LoVo (cell line): Measurements from ENCODE around the gene NPTX2.

Experiments used
- DNase-seq: peaks from one replicate; pipeline ENCODE4 v3.0.0-alpha.2; 2016; ENCODE audit warnings: low spot score

NPTX2 gene

DNA sequence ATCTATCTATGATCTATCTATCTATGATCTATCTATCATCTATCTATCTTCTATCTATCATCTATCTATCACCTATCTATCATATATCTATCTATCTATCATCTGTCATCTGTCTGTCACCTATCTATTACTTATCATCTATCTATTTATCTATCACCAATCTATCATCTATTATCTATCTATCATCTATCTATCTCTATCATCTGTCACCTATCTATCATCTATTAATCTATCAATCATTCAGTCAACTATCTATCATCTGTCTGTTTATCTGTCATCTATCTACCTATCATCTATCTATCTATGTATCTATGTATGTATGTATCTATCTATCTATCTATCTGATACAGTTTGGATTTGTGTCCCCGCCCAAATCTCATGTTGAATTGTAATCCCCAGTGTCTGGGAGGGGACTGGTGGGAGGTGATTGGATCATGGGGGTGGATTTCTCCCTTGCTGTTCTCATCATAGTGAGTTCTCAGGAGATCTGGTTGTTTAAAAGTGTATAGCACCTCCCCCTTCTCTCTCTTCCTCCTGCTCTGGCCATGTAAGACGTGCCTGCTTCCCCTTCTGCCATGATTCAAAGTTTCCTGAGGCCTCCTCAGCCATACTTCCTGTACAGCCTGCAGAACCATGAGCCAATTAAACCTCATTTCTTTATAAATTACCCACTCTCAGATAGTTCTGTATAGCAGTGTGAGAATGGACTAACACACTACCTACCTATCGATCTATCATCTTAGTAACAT is 37.6 kb downstream of the NPTX2 start:
- no peak for DNase-seq

DNA sequence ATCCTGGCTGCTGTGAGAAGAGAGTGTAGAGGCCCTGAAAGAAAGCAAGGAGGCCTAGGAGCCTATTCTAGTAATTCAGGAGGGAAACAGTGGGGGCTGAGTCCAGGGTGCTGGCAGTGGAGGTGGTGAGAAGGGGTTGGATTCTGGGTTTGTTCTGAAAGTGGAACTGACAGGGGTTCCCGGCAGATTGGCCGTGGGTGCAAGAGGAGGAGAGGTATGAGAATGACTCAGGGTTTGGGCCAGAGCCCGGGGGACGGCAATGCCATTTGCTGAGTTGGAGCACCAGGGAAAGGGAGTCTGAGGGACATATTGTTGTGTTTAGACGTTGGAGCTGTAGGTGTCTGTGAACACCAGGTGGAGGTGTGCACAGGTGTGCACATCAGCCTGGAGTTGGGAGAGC is 38.5 kb downstream of the NPTX2 start:
- DNase-seq: no peak

DNA sequence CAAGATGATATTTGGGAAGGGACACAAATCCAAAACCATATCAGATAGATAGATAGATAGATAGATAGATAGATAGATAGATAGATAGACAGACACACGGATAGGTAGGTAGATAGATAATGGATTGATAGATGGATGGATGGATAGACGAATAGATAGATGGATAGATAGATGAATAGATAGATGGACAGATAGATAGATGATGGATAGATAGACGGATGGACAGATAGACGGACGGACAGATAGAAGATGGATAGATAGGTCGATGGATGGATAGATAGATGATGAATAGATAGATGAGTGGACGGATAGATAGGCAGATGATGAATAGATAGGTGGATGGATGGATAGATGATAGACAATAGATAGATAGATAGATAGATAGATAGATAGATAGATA is 39.8 kb downstream of the NPTX2 start:
- no peak for DNase-seq

DNA sequence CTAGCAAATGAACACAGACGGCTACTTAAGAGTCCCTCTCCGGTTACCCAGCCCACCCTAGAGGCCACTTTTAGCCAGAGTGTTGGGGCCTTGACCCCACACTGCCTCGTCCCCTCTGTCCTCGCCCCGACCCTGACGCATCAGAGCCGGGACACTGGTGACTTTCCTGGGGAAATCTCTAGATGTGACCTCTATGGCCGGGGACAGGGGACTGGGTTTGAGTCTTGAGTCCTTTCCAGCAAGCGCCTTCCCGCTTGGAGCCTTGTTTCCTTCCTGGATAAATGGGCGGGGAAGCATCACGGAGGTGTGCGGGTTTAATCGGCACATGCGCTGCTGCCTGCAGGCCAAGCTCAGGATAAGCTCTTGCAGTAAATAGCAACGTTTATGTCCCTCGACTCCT is 40.7 kb downstream of the NPTX2 start:
- no peak for DNase-seq

DNA sequence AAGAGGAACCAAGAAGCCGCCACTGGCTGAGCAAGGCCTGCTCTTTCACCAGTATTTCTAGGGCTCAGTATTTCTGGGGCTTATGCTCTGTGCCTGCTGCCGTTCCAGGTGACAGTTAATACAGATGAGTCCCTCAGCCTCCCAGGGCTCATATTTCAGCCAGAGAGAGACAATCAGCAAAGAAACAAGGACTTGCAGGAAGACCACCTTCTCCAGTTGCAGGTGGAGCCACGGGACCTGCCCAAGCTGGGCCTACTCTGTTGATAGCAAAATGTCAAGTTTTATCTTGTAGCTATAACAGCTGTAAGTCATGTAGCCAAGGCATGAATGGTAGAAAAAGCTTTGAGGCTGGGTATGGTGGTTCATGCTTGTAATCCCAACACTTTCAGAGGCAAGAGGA is 42.7 kb downstream of the NPTX2 start:
- no peak for DNase-seq

DNA sequence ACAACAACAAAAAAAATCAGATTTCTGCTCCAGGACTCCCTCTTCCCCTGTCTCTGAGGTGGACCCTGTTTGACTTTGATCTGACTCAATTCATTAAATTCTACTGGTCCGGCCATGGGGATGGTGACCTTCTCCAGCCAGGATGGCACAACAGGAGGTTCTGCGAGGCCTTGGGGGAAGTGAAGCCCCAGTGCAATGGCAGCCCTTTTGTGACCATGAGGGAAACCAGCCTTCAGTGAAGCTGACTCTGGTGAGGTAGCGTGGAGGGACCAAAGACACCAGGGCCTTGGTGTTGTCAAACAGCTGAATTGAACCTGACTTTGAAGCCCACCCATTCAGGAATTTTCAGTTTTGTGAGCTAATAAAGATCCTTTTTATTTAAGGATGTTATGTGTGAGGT is 44.5 kb downstream of the NPTX2 start:
- DNase-seq: no peak

DNA sequence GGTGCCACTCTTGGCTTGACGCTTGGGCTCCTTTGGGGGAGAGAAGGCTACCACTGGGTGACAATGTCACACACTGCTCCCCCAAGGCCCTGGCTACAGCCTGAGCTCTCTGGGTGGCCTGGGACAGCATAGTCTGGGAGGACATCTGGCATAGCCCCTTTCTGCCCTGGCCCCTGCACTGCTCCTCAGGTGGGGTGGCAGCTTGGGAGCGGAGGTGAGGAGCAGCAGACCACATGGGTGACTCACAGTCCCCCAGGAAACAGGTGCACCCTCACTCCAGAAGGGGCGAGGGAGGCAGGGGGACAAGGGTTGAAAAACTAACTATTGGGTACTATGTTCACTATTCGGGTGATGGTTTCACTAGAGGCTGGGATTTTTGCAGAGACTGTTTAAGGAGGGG is 45.2 kb downstream of the NPTX2 start:
- no peak for DNase-seq

DNA sequence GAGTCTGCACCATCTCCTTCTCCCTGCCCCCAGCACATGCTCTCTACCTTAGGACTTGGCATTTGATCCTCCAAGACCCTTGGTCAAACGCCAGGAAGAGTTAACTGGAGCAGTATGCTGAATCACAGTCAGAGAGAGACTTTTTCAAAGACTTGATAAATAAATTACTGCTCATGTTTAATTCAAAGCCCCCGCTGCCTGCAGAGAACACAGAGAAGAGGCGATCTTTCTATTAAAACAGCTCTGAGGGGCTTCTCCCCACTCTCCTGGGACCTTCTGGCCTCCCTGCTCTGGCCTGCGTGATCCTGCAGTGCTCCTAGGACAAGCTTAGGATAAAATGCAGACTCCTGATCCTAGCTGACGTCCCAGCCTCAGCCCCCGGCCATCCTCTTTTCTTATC is 47.8 kb downstream of the NPTX2 start:
- no peak for DNase-seq

DNA sequence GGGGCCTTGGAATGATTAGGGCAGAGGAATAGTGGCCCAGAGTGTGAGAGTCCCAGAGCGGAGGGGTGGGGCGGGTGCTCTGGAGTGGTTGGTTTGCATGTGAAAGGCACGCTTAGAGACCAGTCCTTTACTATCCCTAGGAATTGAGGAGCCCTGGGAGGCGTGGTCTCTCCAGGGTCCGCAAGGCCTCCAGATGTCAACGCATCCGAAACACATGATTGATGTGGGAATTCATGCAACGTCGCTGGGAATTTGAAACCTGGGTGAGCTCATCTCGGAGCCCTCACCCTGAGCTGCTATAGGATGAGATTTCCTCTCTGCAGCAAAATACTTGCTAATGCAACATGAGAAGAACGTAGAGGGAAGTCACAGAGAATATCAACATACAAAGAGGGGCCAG is 51.2 kb downstream of the NPTX2 start:
- no peak for DNase-seq

DNA sequence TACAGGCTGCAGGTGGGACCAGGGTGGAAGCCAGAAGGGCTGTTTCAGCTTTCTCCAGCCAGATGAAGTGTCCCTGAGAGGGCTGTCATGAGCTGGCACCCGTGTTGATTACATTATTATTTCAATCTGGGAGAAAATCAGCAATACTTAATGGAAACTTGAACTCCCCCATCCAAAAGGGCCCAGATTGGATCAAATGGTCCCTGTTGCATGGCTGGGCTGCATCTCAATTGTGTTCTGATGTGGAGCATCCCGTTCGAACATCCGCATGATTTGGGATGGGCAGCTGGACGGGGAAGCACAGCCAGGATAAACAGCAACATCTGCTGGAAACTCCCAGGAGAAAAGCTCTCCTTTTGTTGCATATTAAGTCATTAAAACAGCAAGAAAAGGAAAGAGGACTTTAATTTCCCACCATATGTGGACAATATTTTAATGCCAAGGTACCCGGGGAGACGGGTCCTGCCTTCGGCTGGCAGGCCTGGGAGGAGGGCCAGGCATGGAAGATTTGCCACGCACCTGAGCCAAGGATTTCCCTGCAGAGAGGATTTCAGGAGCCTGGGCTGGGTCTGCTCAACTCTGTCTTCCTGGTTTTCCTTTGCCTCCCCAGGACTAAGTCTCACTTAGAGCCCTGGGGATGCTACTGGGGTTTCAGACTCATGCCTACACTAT is 52.4 kb downstream of the NPTX2 start:
- no peak for DNase-seq

DNA sequence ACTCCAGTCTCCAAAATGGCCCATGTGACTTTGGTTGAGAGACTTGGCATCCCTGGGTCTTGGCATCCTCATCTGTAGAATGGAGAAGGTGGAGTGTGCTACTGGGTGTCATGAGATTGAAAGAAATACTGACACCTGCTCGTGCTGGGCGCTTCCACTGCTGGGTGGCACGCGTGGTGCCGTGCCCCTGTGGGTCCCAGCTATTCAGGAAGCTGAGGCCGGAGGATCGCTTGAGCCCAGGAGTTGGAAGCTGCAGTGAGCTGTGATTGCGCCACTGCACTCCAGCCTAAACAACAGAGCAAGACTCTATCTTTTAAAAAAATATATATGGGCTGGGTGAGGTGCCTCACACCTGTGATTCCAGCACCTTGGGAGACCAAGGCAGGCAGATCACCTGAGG is 53.1 kb downstream of the NPTX2 start:
- no peak for DNase-seq

DNA sequence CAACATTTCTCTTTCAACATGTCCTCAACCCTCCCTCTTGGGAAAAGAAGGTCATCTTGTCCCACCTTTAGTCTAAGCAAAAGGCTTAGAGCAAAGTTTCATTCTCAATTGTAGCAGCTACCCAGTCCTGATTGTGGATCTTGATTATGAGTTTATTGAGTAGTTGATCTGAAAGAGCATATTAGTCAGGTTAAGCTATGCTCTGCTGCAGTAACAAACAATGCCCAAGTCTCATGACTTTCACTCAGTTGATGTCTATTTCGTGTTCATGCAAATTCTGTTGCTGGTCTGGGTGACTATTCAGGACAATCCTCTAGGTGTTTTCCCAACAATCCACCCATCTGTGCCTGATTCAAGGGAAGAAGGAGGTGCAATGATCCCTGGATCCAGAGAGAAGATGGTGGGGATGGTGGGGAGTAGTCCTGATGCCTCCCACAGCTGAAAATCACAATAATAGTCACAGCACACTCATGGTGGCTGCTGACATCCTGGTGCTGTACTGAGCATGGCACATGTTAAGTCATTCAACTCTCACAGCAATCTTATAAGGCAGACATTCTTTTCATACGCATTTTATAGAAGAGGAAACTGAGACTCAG is 54.7 kb downstream of the NPTX2 start:
- no peak for DNase-seq

DNA sequence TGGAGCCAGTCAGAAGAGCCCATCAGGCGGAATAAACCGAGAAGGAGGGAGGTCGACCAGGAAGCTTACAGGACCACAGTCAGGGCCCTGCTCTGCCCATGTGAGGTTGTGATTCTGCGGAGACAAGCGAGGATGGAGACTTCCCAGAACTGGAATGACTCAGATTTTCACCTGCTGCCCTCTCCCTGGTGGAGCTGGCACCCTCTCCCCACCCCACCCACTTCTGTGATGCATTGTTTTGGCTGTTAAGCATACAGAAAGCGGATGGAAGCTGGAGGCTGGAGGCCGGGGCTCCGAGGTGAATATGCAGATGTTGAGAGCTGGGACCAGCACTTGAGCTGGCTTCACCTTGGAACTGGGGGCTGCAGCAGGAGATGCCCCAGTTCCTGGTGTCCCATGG is 57.4 kb downstream of the NPTX2 start:
- DNase-seq: no peak

DNA sequence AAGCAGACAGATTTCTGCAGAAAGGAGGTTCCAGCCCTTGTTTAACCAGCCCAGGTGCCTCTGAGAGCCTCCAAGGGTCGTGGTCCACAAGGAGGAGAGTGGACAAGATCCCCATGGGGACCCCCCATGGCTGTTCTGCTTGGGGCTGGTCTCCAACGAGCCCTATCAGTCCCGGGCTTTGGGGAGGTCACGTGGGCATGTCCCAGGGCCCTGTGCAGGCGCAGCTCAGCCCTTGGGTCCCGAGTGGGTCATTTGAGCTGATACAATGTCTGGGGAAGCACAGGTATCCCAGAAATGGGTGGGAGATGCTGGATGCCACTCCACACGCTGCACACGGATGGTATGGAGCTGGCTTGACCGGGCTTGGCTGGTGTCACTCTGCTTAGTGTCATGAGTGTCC is 57.8 kb downstream of the NPTX2 start:
- no peak for DNase-seq

DNA sequence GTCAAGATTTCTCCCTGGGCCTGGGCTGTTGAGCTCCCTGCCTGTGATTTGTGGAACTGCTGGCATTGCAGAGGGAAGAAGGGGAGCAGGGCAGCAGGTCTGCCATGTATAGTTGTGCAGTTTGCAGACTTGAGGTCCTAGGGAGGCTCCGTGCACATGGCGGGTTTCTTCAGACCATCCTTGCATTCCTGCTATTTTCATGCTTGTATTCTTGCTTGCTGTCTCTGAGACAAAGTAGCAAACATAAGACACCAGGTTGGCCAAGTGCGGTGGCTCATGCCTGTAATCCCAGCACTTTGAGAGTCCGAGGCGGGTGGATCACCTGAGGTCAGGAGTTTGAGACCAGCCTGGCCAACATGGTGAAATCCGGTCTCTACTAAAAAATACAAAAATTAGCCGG is 61.1 kb downstream of the NPTX2 start:
- no peak for DNase-seq
